ENCODE measurements around the gene PCDH9.

DNA sequence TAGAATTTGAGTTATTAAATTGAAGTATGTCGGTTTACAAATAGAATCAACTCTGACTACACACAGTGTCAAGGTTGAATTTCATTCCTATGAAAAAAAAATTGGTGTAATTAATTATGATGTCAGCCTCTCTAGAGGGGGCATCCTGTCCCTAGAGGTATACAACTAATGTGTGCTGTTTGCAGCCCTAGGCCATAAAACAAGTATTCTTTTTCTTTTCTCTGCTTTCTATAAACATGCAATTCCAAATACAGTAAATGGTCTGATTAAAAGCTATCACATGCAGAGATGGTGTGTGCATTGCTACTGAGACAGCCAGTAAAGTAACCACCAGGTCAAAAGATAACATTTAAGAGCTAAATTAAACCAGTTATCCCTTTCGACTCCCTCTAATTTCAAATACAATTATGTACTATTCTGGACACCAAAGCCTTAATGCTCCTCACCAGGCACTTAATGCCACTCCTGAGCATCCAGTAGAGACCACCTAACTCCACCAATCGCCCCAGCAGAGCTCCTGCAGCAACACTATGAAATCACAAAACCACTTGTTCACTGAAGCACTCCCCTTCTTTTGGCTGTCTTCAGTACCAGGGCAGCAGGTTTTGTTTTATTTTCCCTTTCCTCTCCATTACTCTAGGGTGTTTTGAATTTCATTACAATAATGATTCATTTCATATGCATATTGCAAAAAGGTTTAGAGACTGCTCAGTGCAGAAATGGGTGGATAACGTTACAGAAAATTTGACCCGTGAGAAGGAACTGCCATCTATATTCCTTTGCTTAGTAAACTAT lies 426.9 kb downstream of the PCDH9 start:
- TF ChIP-seq, protein P1, sequence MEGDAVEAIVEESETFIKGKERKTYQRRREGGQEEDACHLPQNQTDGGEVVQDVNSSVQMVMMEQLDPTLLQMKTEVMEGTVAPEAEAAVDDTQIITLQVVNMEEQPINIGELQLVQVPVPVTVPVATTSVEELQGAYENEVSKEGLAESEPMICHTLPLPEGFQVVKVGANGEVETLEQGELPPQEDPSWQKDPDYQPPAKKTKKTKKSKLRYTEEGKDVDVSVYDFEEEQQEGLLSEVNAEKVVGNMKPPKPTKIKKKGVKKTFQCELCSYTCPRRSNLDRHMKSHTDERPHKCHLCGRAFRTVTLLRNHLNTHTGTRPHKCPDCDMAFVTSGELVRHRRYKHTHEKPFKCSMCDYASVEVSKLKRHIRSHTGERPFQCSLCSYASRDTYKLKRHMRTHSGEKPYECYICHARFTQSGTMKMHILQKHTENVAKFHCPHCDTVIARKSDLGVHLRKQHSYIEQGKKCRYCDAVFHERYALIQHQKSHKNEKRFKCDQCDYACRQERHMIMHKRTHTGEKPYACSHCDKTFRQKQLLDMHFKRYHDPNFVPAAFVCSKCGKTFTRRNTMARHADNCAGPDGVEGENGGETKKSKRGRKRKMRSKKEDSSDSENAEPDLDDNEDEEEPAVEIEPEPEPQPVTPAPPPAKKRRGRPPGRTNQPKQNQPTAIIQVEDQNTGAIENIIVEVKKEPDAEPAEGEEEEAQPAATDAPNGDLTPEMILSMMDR (IDR thresholded peaks at IDR 0.05): no peak
- TF ChIP-seq EP300 (IDR thresholded peaks at IDR 0.05) (no peak), POLR2AphosphoS5 (IDR thresholded peaks at IDR 0.05) (no peak), POLR2A (IDR thresholded peaks at IDR 0.05) (no peak)

Measured in suprapubic skin (tissue), 4 donors.